Mammary epithelial cell (primary cell): ENCODE measurements around the gene PSMB1.

Experiments
- EZH2 ChIP-seq: IDR thresholded peaks from 2 replicates; pipeline ENCODE4 v1.6.1; 2012; ENCODE audit warnings: low read length, inconsistent platforms, borderline replicate concordance
- TF ChIP-seq, protein P1 (sequence below), 2 donors: IDR thresholded peaks in 1 of 2; conservative IDR thresholded peaks in 1 of 2; 2 replicates each; pipeline ENCODE4 v1.5.1; 2011 to 2012; ENCODE audit warnings: inconsistent platforms in 2 of 2, low read length in 2 of 2, mild to moderate bottlenecking in 2 of 2, control low read depth in 1 of 2, low read depth in 1 of 2; ENCODE audit not compliant: insufficient read depth in 1 of 2; ENCODE audit errors: extremely low read depth in 1 of 2

DNA sequence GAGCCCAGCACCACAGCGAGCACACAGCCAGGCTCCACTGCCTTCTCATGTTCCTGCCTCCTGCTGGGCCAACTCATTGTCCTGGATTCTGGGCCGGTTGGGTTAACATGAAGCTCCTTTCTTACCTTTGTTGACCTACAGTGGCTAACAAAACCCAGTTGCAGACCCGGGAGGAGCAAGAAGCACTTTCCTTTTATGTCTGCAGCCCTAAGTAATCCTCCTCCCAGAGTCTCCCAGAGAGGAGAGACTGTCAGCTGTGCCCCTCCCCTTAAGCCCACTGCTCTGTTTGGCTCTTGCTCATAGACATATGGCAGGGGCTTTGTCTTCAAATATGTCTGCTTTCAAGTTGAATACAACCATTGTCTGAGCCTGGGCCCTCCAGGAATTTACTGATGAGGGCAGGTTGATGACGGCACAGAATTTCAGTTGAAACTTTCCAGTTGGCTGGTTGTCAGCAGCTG lies 55.2 kb downstream of the PSMB1 start:
- TF ChIP-seq, protein P1, sequence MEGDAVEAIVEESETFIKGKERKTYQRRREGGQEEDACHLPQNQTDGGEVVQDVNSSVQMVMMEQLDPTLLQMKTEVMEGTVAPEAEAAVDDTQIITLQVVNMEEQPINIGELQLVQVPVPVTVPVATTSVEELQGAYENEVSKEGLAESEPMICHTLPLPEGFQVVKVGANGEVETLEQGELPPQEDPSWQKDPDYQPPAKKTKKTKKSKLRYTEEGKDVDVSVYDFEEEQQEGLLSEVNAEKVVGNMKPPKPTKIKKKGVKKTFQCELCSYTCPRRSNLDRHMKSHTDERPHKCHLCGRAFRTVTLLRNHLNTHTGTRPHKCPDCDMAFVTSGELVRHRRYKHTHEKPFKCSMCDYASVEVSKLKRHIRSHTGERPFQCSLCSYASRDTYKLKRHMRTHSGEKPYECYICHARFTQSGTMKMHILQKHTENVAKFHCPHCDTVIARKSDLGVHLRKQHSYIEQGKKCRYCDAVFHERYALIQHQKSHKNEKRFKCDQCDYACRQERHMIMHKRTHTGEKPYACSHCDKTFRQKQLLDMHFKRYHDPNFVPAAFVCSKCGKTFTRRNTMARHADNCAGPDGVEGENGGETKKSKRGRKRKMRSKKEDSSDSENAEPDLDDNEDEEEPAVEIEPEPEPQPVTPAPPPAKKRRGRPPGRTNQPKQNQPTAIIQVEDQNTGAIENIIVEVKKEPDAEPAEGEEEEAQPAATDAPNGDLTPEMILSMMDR (conservative IDR thresholded peaks at IDR 0.05 in 1 of 2, IDR thresholded peaks at IDR 0.05 in 1 of 2; ENCODE audit: extremely low read depth in 1 of 2, insufficient read depth in 1 of 2, low read depth in 1 of 2, low read length in 2 of 2): no peak
- no peak for TF ChIP-seq EZH2
